NCI-H748 (cell line): ENCODE data around the gene IGFL4.
A peak's percentile ranks its signal among the peaks of the same experiment; 100 is the strongest.

Experiments used
- DNase-seq: peaks from one replicate; lab custom pipeline; 2025; ENCODE audit not compliant: unreplicated experiment; lab: John Stamatoyannopoulos, UW

IGFL4 gene

GRCh38 chr19:45995715-45996385 is 45.0 kb downstream of the IGFL4 start:
- DNase-seq: peak; percentile 32

GRCh38 chr19:45994998-45995714 is 45.6 kb downstream of the IGFL4 start, which contains the start of gene CCDC61:
Gene CCDC61, plus strand, starts transcription at chr19:45995467. Its CDS starts 7,552 bp downstream, at chr19:46003019.
- peak; percentile 100 for DNase-seq

- DNase-seq: no peak
Observed at GRCh38 chr19:45994456-45994997, 46.3 kb downstream of the IGFL4 start.

- no peak for DNase-seq
Observed at GRCh38 chr19:45990113-45990728, 50.6 kb downstream of the IGFL4 start.
